ENCODE measurements around the gene QSOX1.

Gene QSOX1

DNA sequence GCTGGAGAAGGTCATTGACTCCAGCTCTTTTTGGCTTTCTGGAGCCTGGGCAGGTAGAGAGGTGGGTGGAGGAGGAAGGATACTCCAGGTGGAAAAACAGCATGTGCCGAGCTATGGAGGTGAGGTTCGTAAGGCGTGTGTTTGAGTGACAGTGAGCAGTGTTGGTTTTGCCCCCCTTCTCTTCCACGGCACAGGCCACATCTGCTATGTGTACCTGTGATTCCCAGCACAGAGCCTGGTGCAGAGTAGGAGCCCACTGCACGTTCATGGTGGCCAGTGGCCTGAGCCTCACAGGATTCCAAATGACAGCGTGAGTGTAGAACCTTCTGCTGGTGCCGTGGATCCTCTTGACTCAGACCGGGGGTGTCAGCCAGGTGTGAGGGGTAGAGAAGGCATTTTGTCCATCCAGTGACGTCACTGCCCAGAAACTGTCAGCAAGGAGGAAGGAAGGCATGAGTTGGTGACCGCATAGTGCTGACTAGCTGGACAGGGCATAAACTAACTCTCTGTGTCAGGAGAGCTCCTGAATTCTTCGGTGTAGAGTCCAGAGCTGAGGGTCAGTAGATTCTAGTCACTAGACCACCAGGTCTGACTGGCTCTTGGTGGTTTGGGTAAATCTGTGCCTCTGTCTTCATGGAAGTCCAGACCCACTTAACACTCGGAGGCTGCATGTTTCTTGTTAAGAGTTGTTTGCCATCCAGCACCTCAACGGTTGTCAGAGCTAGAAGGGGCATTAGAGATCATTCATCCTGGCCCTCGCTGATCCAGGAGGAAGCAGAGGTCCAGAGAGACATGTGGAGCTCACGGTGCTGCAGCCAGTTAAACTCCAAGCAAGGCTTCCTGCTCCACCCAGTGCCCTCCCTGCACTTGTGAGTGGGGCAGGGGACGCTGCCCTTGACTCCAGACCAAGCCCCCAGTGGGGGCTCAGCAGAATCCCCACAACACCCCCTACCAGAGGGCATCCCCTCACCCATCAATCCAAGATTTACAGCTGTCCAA is 3.8 kb downstream of the QSOX1 start:
- Mint-ChIP-seq H3K27me3 (no peaks in the 10 kb centered on the region), H3K4me3 (no peak overlapping the region), H3K27ac (no peak overlapping the region), H3K9me3 (no peaks in the 10 kb centered on the region), H3K4me1 (peaks cover 35% of the 10 kb centered on the region), H3K36me3 (no peaks in the 10 kb centered on the region)

DNA sequence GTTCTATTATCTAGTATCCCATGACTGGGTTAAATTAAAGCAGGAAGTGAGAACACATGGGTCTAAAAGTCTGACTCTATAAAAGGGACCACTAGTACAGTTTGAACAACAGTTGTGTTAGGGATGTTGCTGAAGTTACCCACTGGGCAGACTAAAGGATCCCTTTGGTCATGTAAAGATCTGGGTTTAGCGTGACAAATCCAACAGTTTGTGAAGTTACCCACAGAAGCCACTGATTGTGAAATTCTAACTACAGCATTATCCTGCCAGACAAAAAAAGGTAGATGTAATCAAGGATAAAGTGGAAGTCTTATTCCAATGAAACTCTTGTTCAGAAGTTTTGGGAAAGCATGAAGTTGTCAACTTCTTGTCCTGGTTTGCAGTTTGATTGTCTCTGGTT is 5.7 kb downstream of the QSOX1 start:
- Mint-ChIP-seq H3K9me3 (no peaks in the 10 kb centered on the region), H3K36me3 (no peaks in the 10 kb centered on the region), H3K4me1 (peaks cover 35% of the 10 kb centered on the region), H3K27ac (no peak overlapping the region), H3K4me3 (no peak overlapping the region), H3K27me3 (no peaks in the 10 kb centered on the region)

DNA sequence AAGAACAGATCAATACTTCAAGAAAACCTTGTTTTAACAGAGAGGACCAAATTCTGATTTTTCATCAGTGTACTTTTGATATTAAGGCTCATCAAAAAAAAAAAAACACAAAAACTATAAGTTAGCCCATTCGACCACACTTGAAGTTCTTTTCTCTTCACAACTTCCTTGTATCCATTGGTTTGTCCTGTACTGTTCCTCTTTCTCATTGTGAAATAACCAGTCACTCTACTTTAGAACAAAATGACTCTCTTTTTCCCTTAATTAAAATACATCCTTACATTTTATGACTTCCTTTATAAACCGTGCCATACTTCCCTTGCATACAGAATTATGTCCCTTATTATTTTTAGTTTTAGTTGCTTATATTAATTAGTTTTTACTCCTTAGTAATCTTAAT is 8.4 kb downstream of the QSOX1 start:
- no peak overlapping the region for H3K4me3 Mint-ChIP-seq
- H3K27ac Mint-ChIP-seq, result peak overlapping the region; percentile 41
- H3K36me3 Mint-ChIP-seq, result no peaks in the 10 kb centered on the region
- H3K9me3 Mint-ChIP-seq, result no peaks in the 10 kb centered on the region
- no peaks in the 10 kb centered on the region for H3K27me3 Mint-ChIP-seq
- peaks cover 17% of the 10 kb centered on the region for H3K4me1 Mint-ChIP-seq

DNA sequence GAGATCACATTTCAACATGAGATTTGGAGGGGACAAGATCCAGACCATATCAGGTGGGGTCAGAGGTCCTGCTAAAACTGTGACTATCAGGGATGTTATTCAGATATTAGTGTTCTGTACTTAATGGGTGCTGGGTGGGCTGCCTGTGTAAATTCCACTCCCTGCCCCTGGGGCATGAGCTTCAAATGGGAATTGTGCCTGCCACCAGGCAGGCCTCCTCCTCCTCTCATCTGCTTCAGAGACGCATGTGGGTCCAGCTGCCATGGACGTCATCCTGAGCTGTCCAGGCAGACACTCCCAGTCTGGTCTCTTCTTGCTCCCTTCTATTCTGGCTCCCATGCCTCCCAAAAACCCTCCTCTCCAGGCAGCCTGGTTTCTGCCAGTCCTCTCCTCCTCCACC is 10.4 kb downstream of the QSOX1 start:
- H3K36me3 Mint-ChIP-seq, result no peaks in the 10 kb centered on the region
- no peak overlapping the region for H3K4me3 Mint-ChIP-seq
- H3K27ac Mint-ChIP-seq, result no peak overlapping the region
- H3K9me3 Mint-ChIP-seq, result no peaks in the 10 kb centered on the region
- no peaks in the 10 kb centered on the region for H3K27me3 Mint-ChIP-seq
- H3K4me1 Mint-ChIP-seq, result peaks cover 6% of the 10 kb centered on the region

DNA sequence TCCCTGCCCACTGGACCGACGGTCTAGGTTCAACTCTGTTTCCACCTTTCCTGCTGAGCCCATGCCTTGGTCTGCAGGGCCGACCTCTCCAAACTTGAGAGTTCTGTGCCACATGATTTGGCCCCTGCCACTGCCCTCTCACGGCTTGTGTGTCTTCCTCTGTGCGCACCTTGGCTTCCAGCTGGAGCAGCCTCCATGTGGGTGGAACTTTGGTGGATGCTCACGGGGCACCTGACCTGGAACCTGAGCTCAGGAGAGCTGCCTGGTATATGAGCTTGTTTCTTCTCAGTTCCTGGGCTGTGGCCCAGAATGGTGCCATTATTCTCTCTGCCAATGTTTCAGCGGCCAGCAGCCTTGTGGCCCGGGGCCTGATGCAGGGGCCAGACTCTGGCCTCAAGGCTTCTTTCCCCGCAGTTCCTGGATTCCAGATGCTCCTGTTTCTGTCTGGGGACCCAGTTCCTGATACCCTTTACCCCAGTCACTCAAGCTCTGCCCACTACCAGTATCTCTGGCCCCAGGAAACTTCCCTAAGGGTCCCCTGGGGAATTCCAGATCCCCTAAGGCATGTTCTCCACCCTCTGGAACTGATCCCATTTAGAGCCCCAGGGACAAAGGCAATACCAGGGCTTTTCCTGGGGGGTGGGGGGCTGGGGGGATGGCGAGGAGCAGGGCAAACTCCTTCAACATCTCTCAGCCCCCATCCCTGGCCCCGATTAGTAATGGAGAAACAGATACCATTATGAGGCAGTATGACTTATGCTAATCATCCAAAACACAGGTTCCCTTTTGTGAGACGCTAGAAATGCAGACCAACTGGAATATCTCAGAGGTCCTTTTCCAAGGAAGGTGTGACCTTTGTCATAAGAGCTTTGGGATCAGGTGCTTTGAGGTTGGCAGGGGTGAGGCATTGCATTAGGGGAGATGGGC is 11.1 kb downstream of the QSOX1 start:
- no peak overlapping the region for H3K27ac Mint-ChIP-seq
- no peaks in the 10 kb centered on the region for H3K9me3 Mint-ChIP-seq
- H3K4me1 Mint-ChIP-seq, result peaks cover 6% of the 10 kb centered on the region
- no peak overlapping the region for H3K4me3 Mint-ChIP-seq
- no peaks in the 10 kb centered on the region for H3K36me3 Mint-ChIP-seq
- H3K27me3 Mint-ChIP-seq, result no peaks in the 10 kb centered on the region

DNA sequence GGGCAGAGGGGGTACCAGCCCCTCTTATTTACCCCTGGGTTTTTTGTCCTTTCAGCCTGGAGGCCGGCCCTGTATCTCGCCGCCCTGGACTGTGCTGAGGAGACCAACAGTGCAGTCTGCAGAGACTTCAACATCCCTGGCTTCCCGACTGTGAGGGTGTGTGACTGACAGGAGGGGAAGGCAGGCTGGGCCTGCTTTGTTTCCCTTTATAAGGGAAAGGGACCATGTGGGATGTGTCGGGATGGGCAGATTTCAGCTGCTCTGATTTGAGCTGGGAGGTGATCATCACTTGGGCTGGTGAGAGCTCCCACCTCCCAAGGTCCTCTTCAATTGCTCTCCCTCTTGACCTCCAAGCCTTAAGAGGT is 11.7 kb downstream of the QSOX1 start:
- no peak overlapping the region for H3K4me3 Mint-ChIP-seq
- no peak overlapping the region for H3K27ac Mint-ChIP-seq
- no peaks in the 10 kb centered on the region for H3K9me3 Mint-ChIP-seq
- peaks cover 6% of the 10 kb centered on the region for H3K4me1 Mint-ChIP-seq
- no peaks in the 10 kb centered on the region for H3K36me3 Mint-ChIP-seq
- no peaks in the 10 kb centered on the region for H3K27me3 Mint-ChIP-seq

DNA sequence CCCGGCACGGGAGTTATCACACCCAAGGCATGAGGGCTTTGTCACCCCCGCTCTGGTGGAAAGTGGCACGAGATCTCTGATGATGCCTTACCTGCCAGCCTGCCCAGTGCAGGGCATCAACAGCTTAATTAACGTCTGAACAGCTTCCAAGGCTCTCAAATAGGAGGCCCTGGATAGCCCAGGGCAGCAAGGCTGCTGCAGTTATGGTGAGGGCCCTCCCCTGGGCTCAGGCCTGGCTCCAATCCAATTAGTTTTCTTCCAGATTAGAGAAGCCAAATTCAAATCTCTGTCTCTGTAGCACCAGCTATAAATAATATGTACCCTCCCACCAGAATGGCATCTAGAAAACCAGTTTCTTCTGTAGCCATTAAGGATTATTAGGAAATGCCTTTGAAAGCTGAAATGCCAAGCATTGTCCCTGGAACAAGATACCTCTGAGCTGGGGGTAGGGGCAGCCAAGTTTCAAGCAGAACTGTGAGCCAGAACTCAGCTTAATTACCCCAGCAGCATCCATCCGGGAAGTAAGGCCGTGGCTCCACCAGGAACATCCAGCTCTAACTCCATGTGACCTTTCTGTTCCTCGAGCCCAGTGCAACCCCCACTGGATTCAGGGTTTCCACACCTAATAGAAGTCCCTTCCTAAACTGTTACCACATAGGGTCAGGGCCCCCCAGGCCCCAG is 12.5 kb downstream of the QSOX1 start:
- no peak overlapping the region for H3K27ac Mint-ChIP-seq
- H3K36me3 Mint-ChIP-seq, result no peaks in the 10 kb centered on the region
- no peaks in the 10 kb centered on the region for H3K27me3 Mint-ChIP-seq
- H3K9me3 Mint-ChIP-seq, result no peaks in the 10 kb centered on the region
- no peak overlapping the region for H3K4me3 Mint-ChIP-seq
- peaks cover 6% of the 10 kb centered on the region for H3K4me1 Mint-ChIP-seq

DNA sequence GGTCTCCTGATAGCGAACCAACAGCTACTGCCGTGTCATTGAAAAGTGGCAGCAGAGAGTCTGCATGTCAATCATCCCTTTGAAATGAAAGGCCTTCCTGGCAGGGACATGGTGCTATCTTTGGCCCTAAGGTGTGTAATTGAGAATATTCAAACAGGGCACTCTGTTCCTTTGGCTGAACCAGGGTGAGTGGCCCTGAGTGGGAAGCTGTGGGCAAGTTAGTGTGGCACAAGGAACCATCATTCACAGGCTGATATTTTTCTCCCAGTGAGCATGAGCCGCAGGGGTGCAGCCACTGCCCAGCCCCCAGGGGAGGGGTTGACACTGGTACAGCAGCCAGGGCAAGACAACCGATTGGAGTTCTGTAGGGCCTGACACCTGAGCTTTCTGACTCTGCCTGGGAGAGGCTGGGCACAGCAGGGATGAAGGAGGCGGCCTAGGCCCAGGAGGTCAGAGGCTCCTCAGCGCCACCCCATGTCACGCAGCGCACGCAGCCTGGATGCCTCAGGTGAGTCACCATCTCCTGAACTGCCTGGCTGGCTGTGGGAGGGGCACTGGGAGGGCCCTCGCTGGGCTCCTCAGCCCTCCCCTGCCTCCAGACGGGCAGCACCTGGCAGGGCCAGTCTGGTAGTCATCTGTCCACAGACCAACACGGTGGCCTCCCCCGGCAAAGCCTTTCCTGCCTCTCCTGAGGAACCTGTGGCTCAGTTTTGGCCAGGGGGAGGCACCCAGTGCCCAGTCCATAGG is 13.2 kb downstream of the QSOX1 start:
- no peaks in the 10 kb centered on the region for H3K27me3 Mint-ChIP-seq
- H3K27ac Mint-ChIP-seq, result no peak overlapping the region
- H3K9me3 Mint-ChIP-seq, result no peaks in the 10 kb centered on the region
- no peak overlapping the region for H3K4me3 Mint-ChIP-seq
- no peaks in the 10 kb centered on the region for H3K36me3 Mint-ChIP-seq
- H3K4me1 Mint-ChIP-seq, result peaks cover 6% of the 10 kb centered on the region

DNA sequence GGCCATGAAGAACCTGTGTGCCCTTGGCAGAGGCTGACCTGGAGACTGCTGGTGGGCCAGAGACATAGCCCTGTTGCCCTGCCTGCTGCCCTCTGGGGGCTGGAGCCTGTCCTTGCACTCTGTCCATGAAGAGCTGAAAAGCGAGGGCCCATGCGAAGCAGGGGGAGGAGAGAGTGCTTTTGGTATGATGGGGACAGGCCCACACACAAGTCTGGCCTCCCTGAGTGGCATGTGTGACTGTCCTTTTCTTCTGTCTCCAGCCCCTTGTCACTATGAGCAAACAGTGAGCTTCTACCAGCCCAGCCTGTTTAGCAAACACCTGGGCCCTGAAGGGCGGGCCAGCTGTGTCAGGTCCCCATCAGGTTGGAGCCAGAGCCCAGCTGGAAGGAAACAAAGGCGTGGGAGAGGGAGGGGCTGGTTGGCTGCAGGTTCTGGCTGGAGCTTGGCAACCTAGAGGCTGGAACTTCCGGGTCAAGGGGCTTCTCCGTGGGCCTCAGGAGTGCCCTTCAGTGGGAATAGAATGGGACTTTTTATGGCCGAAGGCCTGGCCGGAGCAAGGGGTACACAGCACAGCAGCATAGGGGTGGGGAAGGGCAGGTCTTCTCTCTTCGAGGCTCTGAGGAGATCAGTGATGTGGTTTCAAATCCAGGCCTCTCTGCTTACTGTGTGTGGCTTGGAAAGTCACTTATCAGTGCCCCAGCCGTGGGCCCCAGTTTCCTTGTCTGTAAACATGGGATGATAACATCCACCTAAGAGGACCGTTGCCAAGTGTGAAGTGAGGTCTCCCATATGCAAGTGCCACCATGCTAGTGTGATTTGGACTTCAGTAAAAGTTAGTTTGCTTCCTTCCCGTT is 14.3 kb downstream of the QSOX1 start:
- Mint-ChIP-seq H3K27ac (no peak overlapping the region), H3K36me3 (no peaks in the 10 kb centered on the region), H3K4me1 (no peaks in the 10 kb centered on the region), H3K4me3 (no peak overlapping the region), H3K9me3 (no peaks in the 10 kb centered on the region), H3K27me3 (no peaks in the 10 kb centered on the region)

DNA sequence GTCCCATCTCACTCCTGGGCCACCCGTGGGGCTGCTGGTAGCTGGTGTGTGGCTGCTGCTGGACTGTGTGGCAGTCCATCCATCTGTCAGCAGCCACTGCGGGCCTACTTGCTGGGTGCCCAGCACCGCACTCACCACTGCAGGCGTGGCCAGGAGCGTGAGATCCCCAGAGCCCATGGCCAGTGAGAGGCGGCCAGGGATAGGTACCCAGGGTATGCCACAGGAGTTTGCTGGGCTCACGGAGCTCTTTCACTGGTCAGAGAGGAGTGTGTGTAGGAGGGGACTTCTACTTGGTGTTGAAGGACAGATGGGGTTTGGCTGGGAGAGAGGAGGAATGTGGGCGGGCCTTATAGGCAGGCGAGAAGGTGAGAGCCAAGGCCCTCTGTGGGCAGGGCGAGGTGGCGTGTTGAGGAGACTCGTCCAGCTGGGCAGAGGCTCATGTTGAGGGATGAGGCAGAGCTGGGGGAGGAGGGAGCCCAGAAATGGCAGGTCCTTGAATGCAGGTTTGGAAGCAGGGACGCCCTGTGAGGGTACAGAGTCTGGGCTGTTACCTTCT is 15.0 kb downstream of the QSOX1 start:
- Mint-ChIP-seq H3K9me3 (no peaks in the 10 kb centered on the region), H3K4me1 (no peaks in the 10 kb centered on the region), H3K36me3 (no peaks in the 10 kb centered on the region), H3K4me3 (no peak overlapping the region), H3K27me3 (no peaks in the 10 kb centered on the region), H3K27ac (no peak overlapping the region)

DNA sequence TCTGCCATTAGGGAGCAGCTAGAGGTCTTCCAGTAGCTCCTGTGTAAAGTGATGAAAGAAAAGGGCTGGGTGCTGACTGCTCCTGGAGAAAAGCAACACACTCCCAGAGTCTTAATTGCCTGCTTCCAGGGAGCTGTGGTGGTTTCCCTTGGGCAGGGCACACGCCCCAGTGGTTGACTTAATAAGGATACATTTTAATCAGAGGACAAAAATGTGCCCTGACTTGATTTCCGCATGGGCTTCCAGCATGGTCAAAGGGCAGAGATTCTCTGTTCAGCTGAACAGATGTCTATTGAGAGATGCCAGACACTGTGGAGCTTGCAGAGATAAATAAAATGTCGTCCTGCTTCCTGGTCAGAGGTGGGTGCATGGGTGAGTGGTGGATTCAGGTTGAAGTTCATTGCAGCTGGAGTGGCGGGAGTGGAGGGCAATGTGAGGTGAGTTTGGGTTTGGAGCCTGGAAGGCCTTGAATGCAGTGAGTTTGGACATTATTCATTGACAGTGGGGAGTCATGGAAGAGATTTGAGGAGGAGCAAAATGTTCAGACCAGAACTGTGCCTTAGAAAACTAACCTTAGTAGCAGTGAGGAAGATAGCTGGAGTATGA is 16.0 kb downstream of the QSOX1 start:
- H3K4me3 Mint-ChIP-seq, result no peak overlapping the region
- H3K9me3 Mint-ChIP-seq, result no peaks in the 10 kb centered on the region
- no peaks in the 10 kb centered on the region for H3K27me3 Mint-ChIP-seq
- H3K4me1 Mint-ChIP-seq, result no peaks in the 10 kb centered on the region
- no peak overlapping the region for H3K27ac Mint-ChIP-seq
- no peaks in the 10 kb centered on the region for H3K36me3 Mint-ChIP-seq

DNA sequence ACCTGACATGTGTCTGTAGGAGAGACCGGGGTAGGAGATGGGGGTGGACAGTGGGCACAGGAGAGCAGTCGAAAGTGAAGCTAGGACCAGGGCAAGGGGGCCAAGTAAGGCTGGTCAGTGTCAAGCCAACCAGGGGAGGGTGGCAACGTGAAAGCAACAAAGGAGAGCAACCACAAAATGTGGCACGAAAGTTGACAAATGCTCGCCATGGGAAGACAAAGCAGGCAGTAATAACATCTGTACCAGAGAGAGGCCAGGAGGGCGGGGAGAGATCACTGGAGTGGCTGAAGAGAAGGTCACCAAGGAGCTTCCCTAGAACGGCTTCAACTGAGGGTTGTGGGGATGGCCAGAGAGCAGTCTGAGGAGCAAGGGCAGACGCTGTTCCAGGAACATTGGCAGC is 17.0 kb downstream of the QSOX1 start:
- H3K27me3 Mint-ChIP-seq, result no peaks in the 10 kb centered on the region
- no peaks in the 10 kb centered on the region for H3K36me3 Mint-ChIP-seq
- H3K27ac Mint-ChIP-seq, result no peak overlapping the region
- H3K9me3 Mint-ChIP-seq, result no peaks in the 10 kb centered on the region
- H3K4me1 Mint-ChIP-seq, result no peaks in the 10 kb centered on the region
- H3K4me3 Mint-ChIP-seq, result no peak overlapping the region

DNA sequence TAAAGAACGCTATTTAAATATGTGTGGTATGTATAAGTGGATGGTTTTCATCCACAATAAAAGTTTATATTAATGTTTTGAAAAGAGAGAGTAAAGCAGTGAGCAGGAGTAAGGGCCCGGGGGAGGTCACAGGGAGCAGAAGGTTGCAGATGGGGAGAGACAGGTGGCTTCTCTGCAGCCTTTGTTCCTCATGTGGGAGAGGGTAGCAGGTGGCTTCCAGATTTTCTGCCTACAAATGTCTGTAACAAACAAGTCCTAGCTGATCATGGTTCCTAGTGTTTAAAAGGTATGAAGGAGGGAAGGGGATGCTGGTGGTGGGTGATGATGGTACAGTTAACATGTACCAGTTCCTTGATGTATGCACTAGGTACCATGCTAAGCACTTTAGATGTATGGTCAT is 18.8 kb downstream of the QSOX1 start:
- no peaks in the 10 kb centered on the region for H3K27me3 Mint-ChIP-seq
- no peak overlapping the region for H3K27ac Mint-ChIP-seq
- no peaks in the 10 kb centered on the region for H3K36me3 Mint-ChIP-seq
- no peaks in the 10 kb centered on the region for H3K4me1 Mint-ChIP-seq
- no peaks in the 10 kb centered on the region for H3K9me3 Mint-ChIP-seq
- H3K4me3 Mint-ChIP-seq, result no peak overlapping the region

DNA sequence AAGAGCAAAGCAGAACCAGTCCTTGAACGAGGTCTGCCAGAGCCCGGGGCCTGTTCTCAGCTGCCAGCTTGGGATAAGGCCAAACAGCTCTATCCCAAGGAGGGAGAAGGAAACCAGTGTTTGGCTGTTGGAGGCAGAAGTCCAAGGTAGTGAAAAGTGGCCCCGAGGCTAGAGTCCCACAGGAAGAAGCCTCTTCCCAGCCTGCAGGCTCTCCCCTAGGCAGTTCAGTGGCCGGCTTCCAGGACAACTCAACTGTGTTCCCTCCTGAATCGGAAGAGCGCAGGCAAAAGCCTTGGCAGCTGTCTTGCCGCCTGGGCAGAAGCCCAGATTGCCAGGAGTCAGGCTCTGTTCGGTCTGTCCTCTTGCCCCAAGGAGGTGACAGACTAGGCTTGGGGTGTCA is 19.3 kb downstream of the QSOX1 start:
- Mint-ChIP-seq H3K4me1 (no peaks in the 10 kb centered on the region), H3K4me3 (no peak overlapping the region), H3K27ac (no peak overlapping the region), H3K36me3 (no peaks in the 10 kb centered on the region), H3K27me3 (no peaks in the 10 kb centered on the region), H3K9me3 (no peaks in the 10 kb centered on the region)

All from activated naive CD4-positive, alpha-beta T cell treated with anti-CD3 and anti-CD28 coated beads, Interleukin-2, amount 50 U/mL, for 24 hours (primary cell).